ENCODE results near the gene SCN4B.

Gene SCN4B

DNA sequence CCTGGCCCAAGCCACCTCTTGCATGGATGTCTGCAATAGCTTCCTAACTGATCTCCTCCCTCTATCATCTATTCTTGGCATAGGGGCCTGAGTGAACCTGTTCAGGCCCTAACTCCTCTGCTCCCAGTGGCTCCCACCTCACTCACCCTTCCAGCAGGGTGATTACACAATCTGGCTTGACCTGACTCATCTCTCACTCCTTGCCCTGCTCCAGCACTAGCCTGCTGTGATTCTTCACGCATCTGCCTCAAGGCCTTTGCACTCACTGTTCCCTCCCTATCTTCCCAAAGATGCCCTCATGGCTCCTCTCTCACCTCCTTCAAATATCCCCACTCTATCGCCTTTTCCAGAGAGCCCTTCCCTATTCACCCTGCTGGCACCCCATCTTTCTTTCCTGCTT lies 10.5 kb downstream of the SCN4B start:
- no peak overlapping the region for H2AFZ ChIP-seq (ENCODE audit: low read depth, low read length)
- no peak for DNase-seq
- ATAC-seq (ENCODE audit: insufficient read depth, low read depth): no peak
- H3K4me1 ChIP-seq (ENCODE audit: insufficient read depth, low read length): peaks cover 6% of the 10 kb centered on the region
- no peaks in the 10 kb centered on the region for H4K20me1 ChIP-seq (ENCODE audit: insufficient read depth, low read length)
- H3K4me2 ChIP-seq (ENCODE audit: insufficient read depth, low read length): no peak overlapping the region
- no peaks in the 10 kb centered on the region for H3K79me2 ChIP-seq (ENCODE audit: insufficient read depth, low read length)
- TF ChIP-seq EZH2 (IDR thresholded peaks at IDR 0.05; ENCODE audit: borderline replicate concordance, low read depth, low read length, severe bottlenecking): no peak
- TF ChIP-seq, protein P1, sequence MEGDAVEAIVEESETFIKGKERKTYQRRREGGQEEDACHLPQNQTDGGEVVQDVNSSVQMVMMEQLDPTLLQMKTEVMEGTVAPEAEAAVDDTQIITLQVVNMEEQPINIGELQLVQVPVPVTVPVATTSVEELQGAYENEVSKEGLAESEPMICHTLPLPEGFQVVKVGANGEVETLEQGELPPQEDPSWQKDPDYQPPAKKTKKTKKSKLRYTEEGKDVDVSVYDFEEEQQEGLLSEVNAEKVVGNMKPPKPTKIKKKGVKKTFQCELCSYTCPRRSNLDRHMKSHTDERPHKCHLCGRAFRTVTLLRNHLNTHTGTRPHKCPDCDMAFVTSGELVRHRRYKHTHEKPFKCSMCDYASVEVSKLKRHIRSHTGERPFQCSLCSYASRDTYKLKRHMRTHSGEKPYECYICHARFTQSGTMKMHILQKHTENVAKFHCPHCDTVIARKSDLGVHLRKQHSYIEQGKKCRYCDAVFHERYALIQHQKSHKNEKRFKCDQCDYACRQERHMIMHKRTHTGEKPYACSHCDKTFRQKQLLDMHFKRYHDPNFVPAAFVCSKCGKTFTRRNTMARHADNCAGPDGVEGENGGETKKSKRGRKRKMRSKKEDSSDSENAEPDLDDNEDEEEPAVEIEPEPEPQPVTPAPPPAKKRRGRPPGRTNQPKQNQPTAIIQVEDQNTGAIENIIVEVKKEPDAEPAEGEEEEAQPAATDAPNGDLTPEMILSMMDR (IDR thresholded peaks at IDR 0.05; ENCODE audit: borderline replicate concordance, extremely low read depth, low read length, poor library complexity, severe bottlenecking): no peak
- H3K36me3 ChIP-seq (ENCODE audit: insufficient read depth, low read length): no peaks in the 10 kb centered on the region
- H3K9ac ChIP-seq (ENCODE audit: low read depth, low read length): no peak overlapping the region
- H3K27me3 ChIP-seq (ENCODE audit: insufficient read depth, low read length, poor library complexity): peaks cover 57% of the 10 kb centered on the region
- no peak overlapping the region for H3K27ac ChIP-seq (ENCODE audit: low read length)
- H3K4me3 ChIP-seq (ENCODE audit: low read depth in 1 of 2, low read length in 2 of 2): no peak overlapping the region
- no peaks in the 10 kb centered on the region for H3K9me3 ChIP-seq (ENCODE audit: insufficient read depth, low read length, severe bottlenecking)

DNA sequence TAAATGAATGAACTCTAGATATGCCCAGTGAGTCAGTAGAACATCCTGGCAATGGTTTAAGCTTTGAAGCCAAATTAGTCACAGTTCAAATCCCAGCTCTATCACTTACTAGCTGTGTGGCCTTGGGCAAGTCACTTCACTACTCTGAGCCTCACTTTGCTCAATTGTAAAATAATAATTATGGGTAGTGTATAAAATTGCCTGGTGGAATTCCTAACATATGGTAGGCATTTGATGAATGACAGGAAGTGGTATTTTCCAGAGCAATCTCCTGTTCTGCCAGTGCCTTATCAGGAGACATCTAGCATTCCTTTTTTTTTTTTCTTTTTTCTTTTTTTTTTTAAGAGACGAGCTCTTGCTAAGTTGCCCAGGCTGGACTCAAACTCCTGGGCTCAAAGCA lies 13.0 kb downstream of the SCN4B start:
- Histone ChIP-seq H3K4me2 (ENCODE audit: insufficient read depth, low read length) (no peak overlapping the region), H3K27ac (ENCODE audit: low read length) (no peak overlapping the region), H3K27me3 (ENCODE audit: insufficient read depth, low read length, poor library complexity) (peaks cover 46% of the 10 kb centered on the region), H3K79me2 (ENCODE audit: insufficient read depth, low read length) (no peaks in the 10 kb centered on the region), H3K9me3 (ENCODE audit: insufficient read depth, low read length, severe bottlenecking) (no peaks in the 10 kb centered on the region), H3K36me3 (ENCODE audit: insufficient read depth, low read length) (no peaks in the 10 kb centered on the region), H2AFZ (ENCODE audit: low read depth, low read length) (no peak overlapping the region), H3K9ac (ENCODE audit: low read depth, low read length) (no peak overlapping the region), H3K4me1 (ENCODE audit: insufficient read depth, low read length) (no peaks in the 10 kb centered on the region), H3K4me3 (ENCODE audit: low read depth in 1 of 2, low read length in 2 of 2) (no peak overlapping the region), H4K20me1 (ENCODE audit: insufficient read depth, low read length) (no peaks in the 10 kb centered on the region)
- ATAC-seq (ENCODE audit: insufficient read depth, low read depth): no peak
- TF ChIP-seq, protein P1 (IDR thresholded peaks at IDR 0.05; ENCODE audit: borderline replicate concordance, extremely low read depth, low read length, poor library complexity, severe bottlenecking): no peak
- no peak for TF ChIP-seq EZH2 (IDR thresholded peaks at IDR 0.05; ENCODE audit: borderline replicate concordance, low read depth, low read length, severe bottlenecking)
- DNase-seq: no peak

DNA sequence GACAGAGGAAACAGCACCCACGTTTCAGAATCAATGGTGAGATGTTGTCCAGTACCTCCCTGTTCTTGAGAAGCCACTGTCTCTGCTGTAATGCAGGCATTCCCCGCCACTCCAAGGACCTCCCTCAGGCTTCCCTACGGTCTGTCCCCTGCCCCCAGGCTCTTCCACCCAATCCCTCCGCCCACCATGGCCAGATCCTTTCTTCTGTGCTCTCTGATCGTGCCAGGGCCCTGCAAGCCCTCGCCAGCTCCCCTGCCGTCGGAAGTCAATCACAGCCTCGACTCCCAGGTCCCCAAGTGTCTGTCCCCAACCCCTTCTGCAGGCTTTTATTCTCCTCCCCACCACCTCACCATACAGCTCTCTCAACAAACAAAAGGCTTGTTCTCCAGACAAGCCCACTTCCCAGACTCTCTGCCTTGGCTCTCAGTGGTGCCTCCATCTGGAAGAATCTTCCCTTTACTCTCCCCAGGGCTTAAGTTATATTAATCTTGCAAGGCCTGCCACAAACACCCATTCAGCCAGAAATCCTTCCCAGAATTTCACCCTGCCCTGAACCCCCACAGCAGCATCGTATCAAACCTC lies 13.7 kb downstream of the SCN4B start:
- Histone ChIP-seq H3K9me3 (ENCODE audit: insufficient read depth, low read length, severe bottlenecking) (no peaks in the 10 kb centered on the region), H3K79me2 (ENCODE audit: insufficient read depth, low read length) (no peaks in the 10 kb centered on the region), H3K4me1 (ENCODE audit: insufficient read depth, low read length) (no peaks in the 10 kb centered on the region), H3K36me3 (ENCODE audit: insufficient read depth, low read length) (no peaks in the 10 kb centered on the region), H3K4me3 (ENCODE audit: low read depth in 1 of 2, low read length in 2 of 2) (no peak overlapping the region), H2AFZ (ENCODE audit: low read depth, low read length) (no peak overlapping the region), H4K20me1 (ENCODE audit: insufficient read depth, low read length) (no peaks in the 10 kb centered on the region), H3K4me2 (ENCODE audit: insufficient read depth, low read length) (no peak overlapping the region), H3K9ac (ENCODE audit: low read depth, low read length) (no peak overlapping the region), H3K27ac (ENCODE audit: low read length) (no peak overlapping the region), H3K27me3 (ENCODE audit: insufficient read depth, low read length, poor library complexity) (peaks cover 39% of the 10 kb centered on the region)
- TF ChIP-seq, protein P1 (IDR thresholded peaks at IDR 0.05; ENCODE audit: borderline replicate concordance, extremely low read depth, low read length, poor library complexity, severe bottlenecking): no peak
- TF ChIP-seq EZH2 (IDR thresholded peaks at IDR 0.05; ENCODE audit: borderline replicate concordance, low read depth, low read length, severe bottlenecking): no peak
- no peak for ATAC-seq (ENCODE audit: insufficient read depth, low read depth)
- no peak for DNase-seq

All from DND-41 (cell line).